HepG2 (cell line): ENCODE data around the gene LYZL6. TPM values are rescaled to one million over a fixed set of nuclear protein-coding genes. Genes with fewer than 3 reads are reported as not detected.

Experiments used
- CHCHD3 ChIP-seq: sonication (generic); formaldehyde crosslinking; IDR thresholded peaks from 2 replicates; pipeline ENCODE4 v1.8.0; 2022; ENCODE audit warnings: mild to moderate bottlenecking, missing genetic modification reagents, moderate library complexity
- DRAP1 ChIP-seq: IDR thresholded peaks from 2 replicates; pipeline ENCODE4 v1.6.1; 2016; ENCODE audit warnings: missing genetic modification reagents, missing compliant biosample characterization
- HNF1B ChIP-seq: sonication (generic); formaldehyde crosslinking; IDR thresholded peaks from 2 replicates; pipeline ENCODE4 v1.5.1; 2020; ENCODE audit warnings: mild to moderate bottlenecking, moderate library complexity, missing genetic modification reagents
- MATR3 ChIP-seq: sonication (generic); formaldehyde crosslinking; IDR thresholded peaks from 2 replicates; pipeline ENCODE4 v1.4.0; 2020; ENCODE audit warnings: missing genetic modification reagents
- NR0B2 ChIP-seq: sonication (generic); formaldehyde crosslinking; IDR thresholded peaks from 2 replicates; pipeline ENCODE4 v1.4.0; 2020; ENCODE audit warnings: mild to moderate bottlenecking, missing genetic modification reagents
- POGZ ChIP-seq: sonication (generic); formaldehyde crosslinking; IDR thresholded peaks from 2 replicates; pipeline ENCODE4 v1.4.0; 2020; ENCODE audit warnings: mild to moderate bottlenecking, missing genetic modification reagents
- RXRB ChIP-seq: IDR thresholded peaks from 2 replicates; pipeline ENCODE4 v1.6.1; 2016; ENCODE audit warnings: borderline replicate concordance, missing genetic modification reagents, missing compliant biosample characterization
- SIX4 ChIP-seq: sonication (generic); formaldehyde crosslinking; IDR thresholded peaks from 2 replicates; pipeline ENCODE4 v1.4.0; 2020; ENCODE audit warnings: missing genetic modification reagents
- SMC3 ChIP-seq: IDR thresholded peaks from 2 replicates; pipeline ENCODE4 v1.6.1; 2011; ENCODE audit warnings: low read length, improper control_type of control experiment
- SP4 ChIP-seq: sonication (generic); formaldehyde crosslinking; IDR thresholded peaks from 2 replicates; pipeline ENCODE4 v1.8.1; 2023; ENCODE audit warnings: mild to moderate bottlenecking, missing genetic modification reagents
- TAF1 ChIP-seq: sonication (generic); formaldehyde crosslinking; IDR thresholded peaks from 2 replicates; pipeline ENCODE4 v1.4.0; 2020; ENCODE audit warnings: missing genetic modification reagents
- TBX2 ChIP-seq: sonication (generic); formaldehyde crosslinking; IDR thresholded peaks from 2 replicates; pipeline ENCODE4 v1.5.0; 2020; ENCODE audit warnings: missing genetic modification reagents, mild to moderate bottlenecking, borderline replicate concordance
- ZEB1 ChIP-seq: IDR thresholded peaks from 2 replicates; pipeline ENCODE4 v1.6.1; 2012; ENCODE audit warnings: mild to moderate bottlenecking, low read depth, inconsistent platforms; ENCODE audit not compliant: insufficient replicate concordance
- ZNF180 ChIP-seq: sonication (generic); formaldehyde crosslinking; IDR thresholded peaks from 2 replicates; pipeline ENCODE4 v1.4.0; 2020; ENCODE audit warnings: low read depth, missing genetic modification reagents, borderline replicate concordance
- ZNF230 ChIP-seq: sonication (generic); formaldehyde crosslinking; IDR thresholded peaks from 2 replicates; pipeline ENCODE4 v1.4.0; 2020; ENCODE audit warnings: mild to moderate bottlenecking, missing genetic modification reagents
- ZNF232 ChIP-seq: sonication (generic); formaldehyde crosslinking; IDR thresholded peaks from 2 replicates; pipeline ENCODE4 v1.4.0; 2020; ENCODE audit warnings: missing genetic modification reagents, borderline replicate concordance
- ZNF3 ChIP-seq: IDR thresholded peaks from 2 replicates; pipeline ENCODE4 v1.7.0; 2017; ENCODE audit warnings: inconsistent platforms
- ZNF503 ChIP-seq: sonication (generic); formaldehyde crosslinking; IDR thresholded peaks from 2 replicates; pipeline ENCODE4 v1.4.0; 2020; ENCODE audit warnings: missing genetic modification reagents
- polyA plus RNA-seq, 8 experiments: library from polyadenylated mRNA; depleted of rRNA in 3 of 8; stranded (reverse) in 7 of 8; unstranded in 1 of 8; fragments of >200 nt; fragmentation: Illumina TruSeq in 4 of 8; extraction: Trizol in 4 of 8; gene quantifications; 2 replicates each; pipeline versions ENCODE4 v1.2.1 to v1.2.3, GENCODE V29; 2011 to 2016; ENCODE audit warnings: low read depth in 4 of 8, missing spikeins in 1 of 8, mixed read lengths in 1 of 8; ENCODE audit not compliant: insufficient read depth in 1 of 8
- total RNA-seq, 5 experiments: library from RNA; depleted of rRNA; stranded (reverse); fragments of >200 nt; fragmentation: Illumina TruSeq; extraction: Trizol; gene quantifications; 2 replicates each; pipeline ENCODE4 v1.2.3, GENCODE V29; 2016; ENCODE audit warnings: low read depth in 1 of 5

LYZL6 gene
- total and polyA plus RNA-seq, 2 of the 13 experiments (the other 11 are each of a cell fraction or from before 2014, with no cell fraction given) = not detected

GRCh38 chr17:35973333-35974260, 30.1 kb upstream of the LYZL6 start (continued):
- TF ChIP-seq RXRB (CRISPR knock-in tag) = peak; percentile 98
- TF ChIP-seq SIX4 (CRISPR knock-in tag) = peak; percentile 87
- TF ChIP-seq ZNF3 (CRISPR knock-in tag) = peak; percentile 73; the same call in 1 of the 2 replicates
- TF ChIP-seq SMC3 = peak; percentile 18; the same call in 1 of the 2 replicates
- no peak; the same call in 1 of the 2 replicates for TF ChIP-seq SP4 (CRISPR knock-in tag)
- TF ChIP-seq MATR3 = no peak
- peak; percentile 76 for TF ChIP-seq POGZ (CRISPR knock-in tag)
- TF ChIP-seq NR0B2 (CRISPR knock-in tag) = 0 out of 2 replicates have a peak, but pooled peaks have one; percentile 8
- TF ChIP-seq CHCHD3 (CRISPR knock-in tag) = no peak
- TF ChIP-seq ZNF180 = no peak
- peak; percentile 96 for TF ChIP-seq TBX2
- TF ChIP-seq ZNF232 (CRISPR knock-in tag) = no peak
- peak; percentile 77; the same call in 1 of the 2 replicates for TF ChIP-seq HNF1B (CRISPR knock-in tag)
- no peak for TF ChIP-seq ZNF230 (CRISPR knock-in tag)
- peak; percentile 92; the same call in 1 of the 2 replicates for TF ChIP-seq ZNF503 (CRISPR knock-in tag)
- TF ChIP-seq TAF1 (CRISPR knock-in tag) = no peak
- TF ChIP-seq DRAP1 (CRISPR knock-in tag) = peak; percentile 40
- TF ChIP-seq ZEB1 = peak; percentile 79
